ENCODE measurements around the gene GP2. TPM values are rescaled to one million over a fixed set of nuclear protein-coding genes. Genes with fewer than 3 reads are reported as not detected.

GP2 gene
- total and polyA plus RNA-seq, 2 of the 4 experiments (the other 2 are of a cell fraction), result not detected

DNA sequence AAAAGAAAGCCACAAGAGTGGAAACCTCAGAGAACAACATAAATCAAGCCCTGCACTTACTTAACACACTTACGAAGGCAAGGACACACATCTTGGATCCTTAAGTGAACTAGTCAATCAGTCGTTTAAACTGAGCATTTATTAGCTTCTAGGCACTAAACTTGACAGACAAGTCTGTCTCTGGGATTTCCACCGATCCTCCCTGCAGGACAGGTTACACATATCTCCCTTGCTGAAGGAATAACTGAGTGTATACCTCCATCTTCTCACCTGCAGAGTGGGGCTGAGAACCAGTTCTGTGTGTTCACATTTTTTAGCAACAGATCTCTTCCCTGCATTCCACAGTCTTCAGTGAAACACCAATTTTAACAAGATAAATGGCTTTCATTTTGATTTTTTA is 8.9 kb downstream of the GP2 start:
- Histone ChIP-seq H4K8ac (ENCODE audit: low read depth in 2 of 2, low read length in 2 of 2) (no peak overlapping the region), H3K9ac (ENCODE audit: low read depth, low read length) (no peak overlapping the region), H2AFZ (replicated peaks; ENCODE audit: low read length, poor library complexity) (no peak overlapping the region), H3K9me1 (ENCODE audit: insufficient read depth, low read length) (no peaks in the 10 kb centered on the region), H2AK9ac (replicated peaks; ENCODE audit: low read depth, low read length, poor library complexity) (no peak overlapping the region), H4K91ac (ENCODE audit: insufficient read depth, low read depth, low read length) (no peak overlapping the region), H3K27me3 (ENCODE audit: control insufficient read depth, insufficient read depth, low read length) (no peaks in the 10 kb centered on the region), H3K9me3 (ENCODE audit: control insufficient read depth, insufficient read depth, low read length) (peaks cover 19% of the 10 kb centered on the region; the same call in 1 of the 2 replicates), H3K27ac (ENCODE audit: insufficient read depth, low read length) (no peak overlapping the region), H3K36me3 (ENCODE audit: control insufficient read depth, insufficient read depth, low read length) (no peaks in the 10 kb centered on the region), H2BK15ac (ENCODE audit: low read depth, low read length) (no peak overlapping the region), H3K4me3 (ENCODE audit: insufficient read depth, low read depth, low read length) (no peak overlapping the region), H3K4ac (ENCODE audit: low read depth, low read length) (no peak overlapping the region), H3K18ac (ENCODE audit: low read depth, low read length) (no peak overlapping the region), H4K20me1 (ENCODE audit: insufficient read depth, low read length) (no peaks in the 10 kb centered on the region), H2AK5ac (ENCODE audit: low read depth, low read length) (no peak overlapping the region), H2BK120ac (ENCODE audit: low read depth, low read length) (no peak overlapping the region), H3K23ac (ENCODE audit: low read depth, low read length) (no peak overlapping the region), H3K14ac (replicated peaks; ENCODE audit: low read depth, low read length) (no peak overlapping the region), H3K56ac (ENCODE audit: extremely low read depth, insufficient read depth, low read length) (no peak overlapping the region), H3K4me2 (ENCODE audit: low read depth, low read length) (no peak overlapping the region), H4K5ac (ENCODE audit: low read depth, low read length) (no peak overlapping the region), H2BK5ac (ENCODE audit: low read depth, low read length, poor library complexity, severe bottlenecking) (no peak overlapping the region), H3K79me1 (ENCODE audit: low read depth in 1 of 2, low read length in 2 of 2) (no peaks in the 10 kb centered on the region), H2BK20ac (ENCODE audit: low read depth, low read length) (no peak overlapping the region), H3K4me1 (ENCODE audit: control insufficient read depth, insufficient read depth, low read length) (no peaks in the 10 kb centered on the region)
- ChIA-PET POLR2A (ENCODE audit: unreplicated experiment) (no interaction called here), CTCF (no interaction called here)
- in situ Hi-C loops (cut with MboI; ENCODE audit: low sequenced_read_pairs), result no loop called here
- WGBS, 2 experiments (ENCODE audit: extremely low coverage in 2 of 2, insufficient read length in 1 of 2), result 50% methylated on average over 2 of the region's 3 CpGs; no CpG with 5 or more reads in 1 of the 2 experiments
- dilution Hi-C loops (cut with HindIII; ENCODE audit: low sequenced_read_pairs, unreplicated experiment), result no loop called here
- TF ChIP-seq, protein P1, sequence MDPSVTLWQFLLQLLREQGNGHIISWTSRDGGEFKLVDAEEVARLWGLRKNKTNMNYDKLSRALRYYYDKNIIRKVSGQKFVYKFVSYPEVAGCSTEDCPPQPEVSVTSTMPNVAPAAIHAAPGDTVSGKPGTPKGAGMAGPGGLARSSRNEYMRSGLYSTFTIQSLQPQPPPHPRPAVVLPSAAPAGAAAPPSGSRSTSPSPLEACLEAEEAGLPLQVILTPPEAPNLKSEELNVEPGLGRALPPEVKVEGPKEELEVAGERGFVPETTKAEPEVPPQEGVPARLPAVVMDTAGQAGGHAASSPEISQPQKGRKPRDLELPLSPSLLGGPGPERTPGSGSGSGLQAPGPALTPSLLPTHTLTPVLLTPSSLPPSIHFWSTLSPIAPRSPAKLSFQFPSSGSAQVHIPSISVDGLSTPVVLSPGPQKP (IDR thresholded peaks at IDR 0.05; ENCODE audit: borderline replicate concordance, low read depth, low read length), result no peak
- TF ChIP-seq CHD1 (IDR thresholded peaks at IDR 0.05; ENCODE audit: low read depth, low read length), result no peak
- no peak for TF ChIP-seq NFE2L2 (IDR thresholded peaks at IDR 0.05; ENCODE audit: low read depth, low read length)
- no peak for TF ChIP-seq SMC3 (IDR thresholded peaks at IDR 0.05; ENCODE audit: low read depth, low read length)
- TF ChIP-seq, protein P2, sequence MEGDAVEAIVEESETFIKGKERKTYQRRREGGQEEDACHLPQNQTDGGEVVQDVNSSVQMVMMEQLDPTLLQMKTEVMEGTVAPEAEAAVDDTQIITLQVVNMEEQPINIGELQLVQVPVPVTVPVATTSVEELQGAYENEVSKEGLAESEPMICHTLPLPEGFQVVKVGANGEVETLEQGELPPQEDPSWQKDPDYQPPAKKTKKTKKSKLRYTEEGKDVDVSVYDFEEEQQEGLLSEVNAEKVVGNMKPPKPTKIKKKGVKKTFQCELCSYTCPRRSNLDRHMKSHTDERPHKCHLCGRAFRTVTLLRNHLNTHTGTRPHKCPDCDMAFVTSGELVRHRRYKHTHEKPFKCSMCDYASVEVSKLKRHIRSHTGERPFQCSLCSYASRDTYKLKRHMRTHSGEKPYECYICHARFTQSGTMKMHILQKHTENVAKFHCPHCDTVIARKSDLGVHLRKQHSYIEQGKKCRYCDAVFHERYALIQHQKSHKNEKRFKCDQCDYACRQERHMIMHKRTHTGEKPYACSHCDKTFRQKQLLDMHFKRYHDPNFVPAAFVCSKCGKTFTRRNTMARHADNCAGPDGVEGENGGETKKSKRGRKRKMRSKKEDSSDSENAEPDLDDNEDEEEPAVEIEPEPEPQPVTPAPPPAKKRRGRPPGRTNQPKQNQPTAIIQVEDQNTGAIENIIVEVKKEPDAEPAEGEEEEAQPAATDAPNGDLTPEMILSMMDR (conservative IDR thresholded peaks at IDR 0.05; ENCODE audit: low read depth, low read length), result no peak
- no peak for TF ChIP-seq FOS (IDR thresholded peaks at IDR 0.05; ENCODE audit: low read depth, low read length)
- TF ChIP-seq RCOR1 (IDR thresholded peaks at IDR 0.05; ENCODE audit: insufficient replicate concordance, low read length), result no peak
- TF ChIP-seq RAD21 (IDR thresholded peaks at IDR 0.05; ENCODE audit: low read length), result no peak
- TF ChIP-seq POLR2A (IDR thresholded peaks at IDR 0.05; ENCODE audit: low read depth, low read length), result no peak
- no peak for TF ChIP-seq BHLHE40 (IDR thresholded peaks at IDR 0.05; ENCODE audit: low read depth, low read length)
- TF ChIP-seq MXI1 (IDR thresholded peaks at IDR 0.05; ENCODE audit: borderline replicate concordance, low read depth, low read length), result no peak
- TF ChIP-seq, protein P3, sequence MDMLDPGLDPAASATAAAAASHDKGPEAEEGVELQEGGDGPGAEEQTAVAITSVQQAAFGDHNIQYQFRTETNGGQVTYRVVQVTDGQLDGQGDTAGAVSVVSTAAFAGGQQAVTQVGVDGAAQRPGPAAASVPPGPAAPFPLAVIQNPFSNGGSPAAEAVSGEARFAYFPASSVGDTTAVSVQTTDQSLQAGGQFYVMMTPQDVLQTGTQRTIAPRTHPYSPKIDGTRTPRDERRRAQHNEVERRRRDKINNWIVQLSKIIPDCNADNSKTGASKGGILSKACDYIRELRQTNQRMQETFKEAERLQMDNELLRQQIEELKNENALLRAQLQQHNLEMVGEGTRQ (IDR thresholded peaks at IDR 0.05; ENCODE audit: low read depth, low read length), result no peak
- TF ChIP-seq MAZ (IDR thresholded peaks at IDR 0.05; ENCODE audit: borderline replicate concordance, low read depth, low read length), result no peak
- no peak for TF ChIP-seq RFX5 (IDR thresholded peaks at IDR 0.05; ENCODE audit: low read depth, low read length)
- no peak for TF ChIP-seq CEBPB (IDR thresholded peaks at IDR 0.05; ENCODE audit: low read depth, low read length)
- no peak for TF ChIP-seq MAFK (IDR thresholded peaks at IDR 0.05; ENCODE audit: low read depth, low read length)
- BruUV-seq (replicated peaks), result no TSS peak
- intact Hi-C loops (cut with micrococcal nuclease), result no loop called here
- no peak for ATAC-seq (ENCODE audit: low read depth)
- DNase-seq, result no peak
